Calu3 (cell line): ENCODE measurements around the gene BMPER. TPM values are rescaled to one million over a fixed set of nuclear protein-coding genes. Genes with fewer than 3 reads are reported as not detected.

Experiments used
- BruUV-seq: library from RNA; stranded (reverse); fragments of 400-500 nt; replicated peaks from 2 replicates; lab custom pipeline; 2021; lab: Mats Ljungman, UMichigan
- CTCF ChIA-PET: fragments of 300-600 bp; sonication (Branson Sonifier 250); formaldehyde crosslinking; loops from one replicate; lab custom pipeline; 2022; ENCODE audit warnings: antibody characterized with exemption; lab: Charles Lee
- DNase-seq: peaks from one replicate; pipeline ENCODE4 v3.0.0; 2022
- H3K27ac Mint-ChIP-seq: one replicate; pipeline ENCODE4 v1.8.0; 2022; ENCODE audit warnings: mixed read lengths; ENCODE audit not compliant: unreplicated experiment
- H3K27me3 Mint-ChIP-seq: one replicate; pipeline ENCODE4 v1.8.0; 2022; ENCODE audit warnings: mixed read lengths; ENCODE audit not compliant: unreplicated experiment
- H3K36me3 Mint-ChIP-seq: one replicate; pipeline ENCODE4 v1.8.0; 2022; ENCODE audit warnings: mild to moderate bottlenecking, moderate library complexity, mixed read lengths; ENCODE audit not compliant: insufficient read depth, unreplicated experiment
- H3K4me1 Mint-ChIP-seq: one replicate; pipeline ENCODE4 v1.8.0; 2022; ENCODE audit warnings: mild to moderate bottlenecking, low read depth, mixed read lengths; ENCODE audit not compliant: unreplicated experiment
- H3K4me3 Mint-ChIP-seq: one replicate; pipeline ENCODE4 v1.8.0; 2022; ENCODE audit warnings: mild to moderate bottlenecking, low read depth, moderate library complexity, mixed read lengths; ENCODE audit not compliant: unreplicated experiment
- H3K9me3 Mint-ChIP-seq: one replicate; pipeline ENCODE4 v1.8.0; 2022; ENCODE audit warnings: low read depth, mixed read lengths; ENCODE audit not compliant: unreplicated experiment
- CTCF ChIP-seq: fragments of 200-600 bp; IDR thresholded peaks from one replicate; pipeline ENCODE4 v1.8.0; 2022; ENCODE audit warnings: antibody characterized with exemption; ENCODE audit not compliant: unreplicated experiment
- intact Hi-C: fragments of 100-400 bp; cut with micrococcal nuclease; formaldehyde crosslinking; loops from one replicate; pipeline ENCODE4 v1.10.0; 2022; ENCODE audit not compliant: unreplicated experiment
- total RNA-seq: library from RNA; stranded (reverse); gene quantifications from 2 replicates; pipeline ENCODE4 v1.2.3, GENCODE V29; 2022

Gene BMPER
- total RNA-seq, 1 experiment from 2014 or later, result not detected

- no TSS peak for BruUV-seq
- no peaks in the 10 kb centered on the region for H3K4me1 Mint-ChIP-seq
- CTCF ChIA-PET, result interaction anchor here (0.5 to 1.4 kb wide), 3 partner anchors 14 to 109 kb away, joined by 3 read pairs; no protein-coding TSS in a partner anchor
- TF ChIP-seq CTCF, result no peak
- intact Hi-C loops, result no loop called here
- H3K27me3 Mint-ChIP-seq, result peaks cover 68% of the 10 kb centered on the region
- no peak overlapping the region for H3K4me3 Mint-ChIP-seq
- H3K27ac Mint-ChIP-seq, result no peak overlapping the region
- H3K36me3 Mint-ChIP-seq, result no peaks in the 10 kb centered on the region
- no peaks in the 10 kb centered on the region for H3K9me3 Mint-ChIP-seq
- DNase-seq, result no peak
Measured at GRCh38 chr7:33979300-33979806, 74.0 kb downstream of the BMPER start.

DNA sequence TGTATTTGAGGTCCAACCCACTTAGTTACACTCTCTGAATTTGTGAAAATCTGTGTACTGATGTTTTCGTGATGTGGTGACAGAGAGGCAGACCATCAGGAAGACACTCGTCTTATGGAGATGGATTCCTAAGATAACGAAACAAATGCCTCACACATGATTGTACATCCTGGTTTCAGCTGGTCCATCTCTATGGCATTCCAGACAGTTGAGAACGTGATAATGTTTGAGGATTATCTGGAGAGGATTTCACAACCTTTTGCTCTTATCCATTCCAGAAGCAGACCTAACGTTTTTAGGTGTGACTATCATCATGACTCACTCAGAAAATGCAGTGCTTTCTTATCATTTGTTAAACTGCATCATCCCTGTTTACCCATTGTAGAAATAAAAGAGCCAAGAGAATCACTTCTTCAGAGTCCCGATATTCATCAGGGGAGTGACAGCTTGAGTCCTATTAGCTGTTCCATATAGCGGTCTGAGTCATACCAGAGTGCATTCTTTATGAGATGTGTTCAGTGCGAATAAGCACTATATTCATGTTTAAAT lies 74.5 kb downstream of the BMPER start:
- Mint-ChIP-seq H3K27ac (no peak overlapping the region), H3K4me3 (no peak overlapping the region), H3K4me1 (no peaks in the 10 kb centered on the region), H3K36me3 (no peaks in the 10 kb centered on the region), H3K27me3 (peaks cover 63% of the 10 kb centered on the region), H3K9me3 (no peaks in the 10 kb centered on the region)
- no peak for TF ChIP-seq CTCF
- BruUV-seq, result no TSS peak
- CTCF ChIA-PET, result interaction anchor here (0.5 to 1.4 kb wide), 2 partner anchors 14 to 108 kb away, joined by 3 read pairs; no protein-coding TSS in a partner anchor
- intact Hi-C loops, result no loop called here
- no peak for DNase-seq

GRCh38 chr7:33981226-33981625 lies 75.9 kb downstream of the BMPER start:
- CTCF ChIA-PET, result interaction anchor here (1.6 to 2.8 kb wide), 2 partner anchors 106 to 183 kb away, joined by 5 to 162 read pairs; no protein-coding TSS in a partner anchor
- Mint-ChIP-seq H3K36me3 (no peaks in the 10 kb centered on the region), H3K4me1 (peaks cover 2% of the 10 kb centered on the region), H3K27ac (no peak overlapping the region), H3K27me3 (peaks cover 49% of the 10 kb centered on the region), H3K4me3 (no peak overlapping the region), H3K9me3 (no peaks in the 10 kb centered on the region)
- DNase-seq, result no peak
- intact Hi-C loops, result no loop called here
- no peak for TF ChIP-seq CTCF
- no TSS peak for BruUV-seq

DNA sequence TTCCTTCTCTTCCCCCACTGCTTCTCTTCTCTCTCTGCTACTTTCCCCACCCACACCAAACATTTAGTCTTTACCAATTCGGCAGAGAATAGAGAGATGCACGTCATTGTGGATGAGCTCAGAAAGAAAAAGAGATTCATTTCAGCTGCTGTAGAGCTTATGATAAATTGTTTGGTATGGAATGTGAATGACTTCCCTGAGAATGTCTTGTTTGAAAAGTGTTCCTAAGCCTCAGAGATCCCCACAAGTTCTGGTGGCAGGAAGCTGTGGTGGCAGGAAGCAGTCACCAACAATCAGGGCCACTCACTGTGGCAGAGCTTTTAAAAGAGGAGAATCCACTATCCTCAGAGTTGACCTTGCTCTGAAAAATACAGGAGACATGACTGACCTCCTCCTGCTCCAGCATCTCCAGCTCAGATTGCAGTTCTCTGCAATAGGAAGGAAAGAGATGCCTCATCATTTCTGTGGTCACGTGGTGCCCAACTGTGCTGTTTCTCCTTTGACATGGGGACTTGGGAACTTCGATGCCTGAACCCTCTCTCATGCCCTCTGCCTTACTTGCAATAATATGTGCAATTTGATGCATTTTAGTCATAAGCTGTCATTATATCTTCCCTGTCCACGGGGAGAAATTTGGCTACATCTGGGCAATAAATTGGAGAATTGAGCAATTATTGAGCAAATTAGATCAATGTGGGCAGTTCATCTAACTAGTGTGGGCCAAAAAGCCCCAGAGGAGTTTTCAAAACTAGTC lies 76.5 kb downstream of the BMPER start:
- DNase-seq, result no peak
- intact Hi-C loops, result loop anchor here (1.0 kb wide), 3 partner anchors 54 to 184 kb away; no protein-coding TSS in a partner anchor
- peaks cover 8% of the 10 kb centered on the region for H3K4me1 Mint-ChIP-seq
- H3K9me3 Mint-ChIP-seq, result peaks cover under 1% of the 10 kb centered on the region
- H3K27me3 Mint-ChIP-seq, result peaks cover 44% of the 10 kb centered on the region
- BruUV-seq, result no TSS peak
- no peaks in the 10 kb centered on the region for H3K36me3 Mint-ChIP-seq
- H3K4me3 Mint-ChIP-seq, result no peak overlapping the region
- CTCF ChIA-PET, result interaction anchor here (0.6 to 2.8 kb wide), 16 partner anchors 22 to 1772 kb away, joined by 3 to 162 read pairs (median 4); partner anchors contain the start of gene BMPER
- TF ChIP-seq CTCF, result no peak
- no peak overlapping the region for H3K27ac Mint-ChIP-seq
